GM12873 (cell line): Measurements from ENCODE around the gene CSNK1G2.

Source experiments
- CTCF ChIP-seq: IDR thresholded peaks from 2 replicates; pipeline ENCODE4 v1.5.1; 2012; ENCODE audit warnings: low read depth, mild to moderate bottlenecking, moderate library complexity, low read length, control low read depth; ENCODE audit not compliant: insufficient read depth; ENCODE audit errors: missing control alignments

CSNK1G2 gene

GRCh38 chr19:1970003-1970805, 29.2 kb downstream of the CSNK1G2 start:
- TF ChIP-seq CTCF, result no peak

- no peak for TF ChIP-seq CTCF
Observed at GRCh38 chr19:1970806-1971502, 30.0 kb downstream of the CSNK1G2 start.

DNA sequence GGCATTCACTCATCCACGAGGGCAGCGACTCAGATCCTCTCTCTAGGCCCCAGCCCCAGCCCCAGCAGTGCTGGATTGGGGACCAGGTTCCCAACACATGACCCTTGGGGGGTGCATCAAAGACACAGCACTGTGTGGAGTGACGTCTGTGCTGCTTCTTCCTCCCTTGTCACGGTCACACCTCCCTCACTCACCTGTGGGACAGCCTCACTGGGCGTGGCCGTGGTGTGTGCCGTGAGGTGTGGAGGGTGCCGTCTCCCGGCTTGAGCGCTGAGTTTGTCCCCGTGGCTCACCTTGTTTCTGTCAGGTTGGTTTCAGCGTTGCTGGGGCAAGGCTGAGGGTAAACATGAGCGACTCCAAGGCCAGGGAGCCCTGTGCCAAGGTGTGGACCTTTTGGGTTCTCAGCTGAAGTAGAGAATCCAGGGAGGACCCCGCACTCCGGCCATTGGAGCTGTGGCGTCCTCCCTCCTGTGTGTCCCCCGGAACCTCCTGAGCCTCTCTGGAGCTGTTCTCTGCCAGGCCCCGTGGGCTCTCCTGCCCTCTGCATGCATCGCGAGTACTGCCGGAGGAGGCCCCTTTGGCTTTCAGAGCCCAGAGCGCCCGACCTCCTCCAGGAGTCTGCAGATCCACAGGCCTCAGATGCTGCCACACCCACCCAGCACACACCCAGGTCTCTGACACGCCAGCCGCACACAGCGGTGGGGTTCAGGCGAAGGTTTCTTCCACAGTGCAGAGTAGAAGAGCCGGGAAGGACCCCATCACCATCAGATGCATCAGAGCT, 33.6 kb downstream of the CSNK1G2 start:
- no peak for TF ChIP-seq CTCF

DNA sequence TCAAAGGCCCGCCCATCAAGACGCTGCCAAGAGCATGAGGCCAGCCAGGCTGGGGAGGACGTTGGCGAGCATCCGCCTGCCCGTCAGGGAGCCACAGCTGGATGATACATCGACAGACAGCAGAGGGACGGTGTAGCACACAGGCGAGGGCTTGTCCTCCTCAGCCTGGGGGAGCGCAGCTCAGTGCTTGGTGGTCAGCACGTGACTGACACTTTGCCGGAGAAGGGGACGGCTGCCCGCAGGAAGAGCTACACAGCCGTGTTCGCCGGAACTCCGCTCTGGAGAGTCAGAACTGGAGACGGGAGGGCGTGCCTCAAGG, 34.1 kb downstream of the CSNK1G2 start:
- no peak for TF ChIP-seq CTCF

DNA sequence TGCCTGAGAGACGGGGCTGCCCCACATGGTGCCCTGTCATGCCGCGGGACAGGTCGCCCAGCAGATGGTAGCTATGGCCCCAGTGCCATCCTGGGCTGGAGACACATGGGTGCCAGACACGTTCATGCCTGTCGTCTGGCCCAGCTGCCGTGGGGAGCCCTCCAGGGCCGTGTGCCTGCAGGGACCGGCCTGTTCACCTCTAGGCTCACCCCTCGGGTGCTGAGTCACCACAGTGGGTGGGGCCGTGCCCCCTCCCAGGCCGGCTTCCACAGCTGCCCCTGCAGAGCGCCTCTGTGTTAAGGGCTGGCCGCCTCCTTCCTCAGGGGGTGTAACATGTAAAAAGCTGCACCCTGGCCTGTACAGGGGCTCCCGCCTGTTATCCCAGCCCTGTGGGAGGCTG, 36.1 kb downstream of the CSNK1G2 start:
- no peak for TF ChIP-seq CTCF

DNA sequence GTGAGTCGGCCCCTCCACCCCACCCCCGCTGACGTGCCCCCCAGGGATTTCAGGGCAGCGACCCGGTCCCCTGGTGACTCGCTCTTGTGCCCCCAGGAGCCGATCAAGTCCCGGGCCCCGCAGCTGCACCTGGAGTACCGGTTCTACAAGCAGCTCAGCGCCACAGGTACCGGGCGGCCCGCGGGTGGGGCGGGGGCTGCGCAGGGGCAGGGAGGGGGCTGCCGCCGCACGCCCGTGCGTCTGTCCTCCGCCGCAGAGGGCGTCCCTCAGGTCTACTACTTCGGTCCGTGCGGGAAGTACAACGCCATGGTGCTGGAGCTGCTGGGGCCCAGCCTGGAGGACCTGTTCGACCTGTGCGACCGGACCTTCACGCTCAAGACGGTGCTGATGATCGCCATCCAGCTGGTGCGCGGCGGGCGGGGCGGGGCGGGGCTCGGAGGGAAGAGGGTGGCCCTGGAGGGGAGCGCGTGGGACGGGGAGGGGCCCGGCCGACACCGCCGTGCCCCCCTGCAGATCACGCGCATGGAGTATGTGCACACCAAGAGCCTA, 37.4 kb downstream of the CSNK1G2 start:
- no peak for TF ChIP-seq CTCF

GRCh38 chr19:1979017-1979416, 38.0 kb downstream of the CSNK1G2 start:
- no peak for TF ChIP-seq CTCF
